SK-N-SH (cell line): ENCODE results near the gene ZNF148. TPM values are rescaled to one million over a fixed set of nuclear protein-coding genes. Genes with fewer than 3 reads are reported as not detected.

Experiments used
- CTCF ChIA-PET: fragments of 300-600, 350-600 bp; formaldehyde crosslinking; extraction: SDS; loops from one replicate; lab custom pipeline; 2021; lab: Yijun Ruan, JAX
- POLR2A ChIA-PET: fragments of 350-600 bp; sonication (Branson Sonifier 250); formaldehyde crosslinking; extraction: SDS; loops from one replicate; lab custom pipeline; 2020; ENCODE audit warnings: antibody characterized with exemption, inconsistent platforms; lab: Yijun Ruan, JAX
- DNase-seq: peaks from one replicate; pipeline ENCODE4 v3.0.0; 2012
- H2AFZ ChIP-seq: fragments of 200-600 bp; sonication (generic); 2 replicates; pipeline ENCODE4 v1.8.1; 2016; ENCODE audit warnings: antibody characterized with exemption, mild to moderate bottlenecking, low read depth
- H3F3A ChIP-seq: fragments of 200-600 bp; sonication (generic); replicated peaks from 2 replicates; pipeline ENCODE3; 2016; ENCODE audit warnings: antibody characterized with exemption, mild to moderate bottlenecking; ENCODE audit not compliant: insufficient read depth
- H3K27ac ChIP-seq, 2 experiments: fragments of 200-500 bp in 1 of 2; fragments of 200-600 bp in 1 of 2; sonication (Bioruptor generic) in 1 of 2; sonication (generic), shearing (Covaris generic) in 1 of 2; 2 replicates each; pipeline versions ENCODE4 v1.5.1 to v1.6.1; 2014 to 2016; ENCODE audit warnings: low read depth in 2 of 2, inconsistent platforms in 1 of 2, low read length in 1 of 2, mild to moderate bottlenecking in 1 of 2, mixed read lengths in 1 of 2
- H3K27me3 ChIP-seq: fragments of 200-600 bp; sonication (generic), shearing (Covaris generic); 2 replicates; pipeline ENCODE4 v1.6.1; 2016; ENCODE audit warnings: mixed run types; ENCODE audit not compliant: insufficient read depth
- H3K36me3 ChIP-seq, 2 experiments: fragments of 200-500 bp in 1 of 2; fragments of 200-600 bp in 1 of 2; sonication (Bioruptor generic) in 1 of 2; sonication (generic) in 1 of 2; replicated peaks in 1 of 2; 2 replicates each; pipeline versions ENCODE3 to v1.5.1; 2014 to 2016; ENCODE audit warnings: low read length in 1 of 2, mild to moderate bottlenecking in 1 of 2; ENCODE audit not compliant: insufficient read depth in 2 of 2, control insufficient read depth in 1 of 2
- H3K4me1 ChIP-seq, 2 experiments: fragments of 200-500 bp in 1 of 2; fragments of 200-600 bp in 1 of 2; sonication (Bioruptor generic) in 1 of 2; sonication (generic), shearing (Covaris generic) in 1 of 2; 2 replicates each; pipeline versions ENCODE4 v1.5.1 to v1.6.1; 2014 to 2016; ENCODE audit warnings: low read depth in 1 of 2, low read length in 1 of 2, mixed run types in 1 of 2; ENCODE audit not compliant: insufficient read depth in 2 of 2, control insufficient read depth in 1 of 2
- H3K4me2 ChIP-seq: fragments of 200-600 bp; sonication (generic), shearing (Covaris generic); 2 replicates; pipeline ENCODE4 v1.6.1; 2017; ENCODE audit warnings: mixed run types
- H3K4me3 ChIP-seq, 2 experiments: fragments of 200-500 bp in 1 of 2; fragments of 200-600 bp in 1 of 2; sonication (Bioruptor generic) in 1 of 2; sonication (generic), shearing (Covaris generic) in 1 of 2; 2 replicates each; pipeline versions ENCODE4 v1.5.1 to v1.8.1; 2014 to 2016; ENCODE audit warnings: low read depth in 2 of 2, inconsistent platforms in 1 of 2, low read length in 1 of 2, mild to moderate bottlenecking in 1 of 2, mixed read lengths in 1 of 2, moderate library complexity in 1 of 2
- H3K79me2 ChIP-seq: fragments of 200-600 bp; sonication (generic); 2 replicates; pipeline ENCODE4 v1.8.1; 2017; ENCODE audit warnings: mild to moderate bottlenecking; ENCODE audit not compliant: insufficient read depth
- H3K9ac ChIP-seq: fragments of 200-600 bp; sonication (generic); 2 replicates; pipeline ENCODE4 v1.6.1; 2017; ENCODE audit warnings: mixed run types
- H3K9me2 ChIP-seq: fragments of 200-600 bp; sonication (generic); 2 replicates; pipeline ENCODE4 v1.6.1; 2017; ENCODE audit warnings: mixed run types
- H3K9me3 ChIP-seq: fragments of 200-600 bp; sonication (generic); 2 replicates; pipeline ENCODE4 v1.6.1; 2017; ENCODE audit warnings: mixed run types, mild to moderate bottlenecking, moderate library complexity
- H4K20me1 ChIP-seq: fragments of 200-600 bp; sonication (generic); 2 replicates; pipeline ENCODE4 v1.6.1; 2017; ENCODE audit warnings: mild to moderate bottlenecking, mixed run types; ENCODE audit not compliant: insufficient read depth
- CHD2 ChIP-seq: fragments of 150-350 bp; IDR thresholded peaks from 2 replicates; pipeline ENCODE4 v1.6.1; 2018; ENCODE audit warnings: low read length; ENCODE audit not compliant: partially characterized antibody
- ELF1 ChIP-seq: IDR thresholded peaks from 2 replicates; pipeline ENCODE4 v1.4.0; 2012
- FOSL2 ChIP-seq: IDR thresholded peaks from 2 replicates; pipeline ENCODE4 v1.4.0; 2012; ENCODE audit warnings: low read depth, mild to moderate bottlenecking, moderate library complexity, borderline replicate concordance
- FOXJ3 ChIP-seq: sonication (generic); formaldehyde crosslinking; IDR thresholded peaks from 2 replicates; pipeline ENCODE4 v1.5.1; 2020; ENCODE audit warnings: mild to moderate bottlenecking, missing genetic modification reagents
- GABPA ChIP-seq: IDR thresholded peaks from 2 replicates; pipeline ENCODE4 v1.4.0; 2012; ENCODE audit warnings: low read depth, mild to moderate bottlenecking
- GATA2 ChIP-seq: sonication (generic); formaldehyde crosslinking; IDR thresholded peaks from 2 replicates; pipeline ENCODE4 v1.5.0; 2020; ENCODE audit warnings: mild to moderate bottlenecking, missing genetic modification reagents
- JUND ChIP-seq: IDR thresholded peaks from 2 replicates; pipeline ENCODE4 v1.4.0; 2012
- MEF2A ChIP-seq: IDR thresholded peaks from 2 replicates; pipeline ENCODE4 v1.4.0; 2012; ENCODE audit warnings: low read depth, borderline replicate concordance
- NFIC ChIP-seq: IDR thresholded peaks from 2 replicates; pipeline ENCODE4 v1.4.0; 2012; ENCODE audit warnings: borderline replicate concordance
- RAD21 ChIP-seq: IDR thresholded peaks from 2 replicates; pipeline ENCODE4 v1.6.1; 2012; ENCODE audit warnings: mild to moderate bottlenecking, low read length
- RCOR1 ChIP-seq: fragments of 150-350 bp; IDR thresholded peaks from 2 replicates; pipeline ENCODE4 v1.6.1; 2017; ENCODE audit warnings: antibody characterized with exemption, low read length
- SMC3 ChIP-seq: IDR thresholded peaks from 2 replicates; pipeline ENCODE4 v1.6.1; 2012; ENCODE audit warnings: low read depth, low read length, improper control_type of control experiment
- YY1 ChIP-seq: IDR thresholded peaks from 2 replicates; pipeline ENCODE4 v1.4.0; 2012; ENCODE audit warnings: low read depth, mild to moderate bottlenecking
- WGBS: methylation state at CpG from one replicate; pipeline ENCODE4 v1.1.6; 2017; ENCODE audit warnings: low lambda C conversion rate; 5-methylcytosine and 5-hydroxymethylcytosine counted together
- polyA plus RNA-seq, 3 experiments: library from polyadenylated mRNA; depleted of rRNA; stranded (reverse); fragments of >200 nt; gene quantifications; 2 replicates each; pipeline ENCODE4 v1.2.3, GENCODE V29; 2012
- TF ChIP-seq, protein P1 (sequence below): IDR thresholded peaks from 2 replicates; pipeline ENCODE4 v1.6.1; 2012; ENCODE audit warnings: mild to moderate bottlenecking, low read depth, low read length, moderate library complexity
- TF ChIP-seq, protein P2 (sequence below): IDR thresholded peaks from 2 replicates; pipeline ENCODE4 v1.4.0; 2012; ENCODE audit warnings: low read depth, borderline replicate concordance
- TF ChIP-seq, protein P3 (sequence below): IDR thresholded peaks from 2 replicates; pipeline ENCODE4 v1.4.0; 2012; ENCODE audit warnings: low read depth, borderline replicate concordance

Gene ZNF148
- polyA plus RNA-seq, 1 of the 3 experiments (the other 2 are of a cell fraction) = 5.1 TPM

DNA sequence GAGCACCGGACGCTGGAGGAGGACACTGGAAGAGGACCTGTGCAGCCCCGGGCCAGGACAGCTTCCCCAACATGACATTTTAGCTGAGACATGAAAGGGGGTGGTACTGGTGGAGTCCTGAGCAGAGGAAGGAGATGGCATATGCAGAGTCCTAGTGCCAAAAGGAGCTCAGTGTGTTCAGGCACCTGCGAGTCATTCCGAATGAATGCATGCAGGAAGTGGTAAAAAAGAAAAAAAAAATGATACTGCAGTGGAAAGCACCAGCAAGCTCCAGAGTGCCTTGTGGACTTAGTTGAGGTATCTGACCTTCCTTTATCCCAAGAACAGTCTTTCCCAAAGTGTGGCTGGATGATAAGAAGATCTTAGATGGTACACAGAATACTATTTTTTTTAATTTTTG lies 6.6 kb upstream of the ZNF148 start (continued):
- TF ChIP-seq SMC3 (no peak), NFIC (no peak), FOXJ3 (CRISPR knock-in tag) (no peak), JUND (peak; percentile 56), GABPA (no peak), MEF2A (no peak), ELF1 (peak; percentile 64; the same call in 1 of the 2 replicates), RCOR1 (no peak), CHD2 (no peak), RAD21 (no peak), YY1 (no peak)
- TF ChIP-seq, protein P1, sequence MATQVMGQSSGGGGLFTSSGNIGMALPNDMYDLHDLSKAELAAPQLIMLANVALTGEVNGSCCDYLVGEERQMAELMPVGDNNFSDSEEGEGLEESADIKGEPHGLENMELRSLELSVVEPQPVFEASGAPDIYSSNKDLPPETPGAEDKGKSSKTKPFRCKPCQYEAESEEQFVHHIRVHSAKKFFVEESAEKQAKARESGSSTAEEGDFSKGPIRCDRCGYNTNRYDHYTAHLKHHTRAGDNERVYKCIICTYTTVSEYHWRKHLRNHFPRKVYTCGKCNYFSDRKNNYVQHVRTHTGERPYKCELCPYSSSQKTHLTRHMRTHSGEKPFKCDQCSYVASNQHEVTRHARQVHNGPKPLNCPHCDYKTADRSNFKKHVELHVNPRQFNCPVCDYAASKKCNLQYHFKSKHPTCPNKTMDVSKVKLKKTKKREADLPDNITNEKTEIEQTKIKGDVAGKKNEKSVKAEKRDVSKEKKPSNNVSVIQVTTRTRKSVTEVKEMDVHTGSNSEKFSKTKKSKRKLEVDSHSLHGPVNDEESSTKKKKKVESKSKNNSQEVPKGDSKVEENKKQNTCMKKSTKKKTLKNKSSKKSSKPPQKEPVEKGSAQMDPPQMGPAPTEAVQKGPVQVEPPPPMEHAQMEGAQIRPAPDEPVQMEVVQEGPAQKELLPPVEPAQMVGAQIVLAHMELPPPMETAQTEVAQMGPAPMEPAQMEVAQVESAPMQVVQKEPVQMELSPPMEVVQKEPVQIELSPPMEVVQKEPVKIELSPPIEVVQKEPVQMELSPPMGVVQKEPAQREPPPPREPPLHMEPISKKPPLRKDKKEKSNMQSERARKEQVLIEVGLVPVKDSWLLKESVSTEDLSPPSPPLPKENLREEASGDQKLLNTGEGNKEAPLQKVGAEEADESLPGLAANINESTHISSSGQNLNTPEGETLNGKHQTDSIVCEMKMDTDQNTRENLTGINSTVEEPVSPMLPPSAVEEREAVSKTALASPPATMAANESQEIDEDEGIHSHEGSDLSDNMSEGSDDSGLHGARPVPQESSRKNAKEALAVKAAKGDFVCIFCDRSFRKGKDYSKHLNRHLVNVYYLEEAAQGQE = no peak
- TF ChIP-seq, protein P2, sequence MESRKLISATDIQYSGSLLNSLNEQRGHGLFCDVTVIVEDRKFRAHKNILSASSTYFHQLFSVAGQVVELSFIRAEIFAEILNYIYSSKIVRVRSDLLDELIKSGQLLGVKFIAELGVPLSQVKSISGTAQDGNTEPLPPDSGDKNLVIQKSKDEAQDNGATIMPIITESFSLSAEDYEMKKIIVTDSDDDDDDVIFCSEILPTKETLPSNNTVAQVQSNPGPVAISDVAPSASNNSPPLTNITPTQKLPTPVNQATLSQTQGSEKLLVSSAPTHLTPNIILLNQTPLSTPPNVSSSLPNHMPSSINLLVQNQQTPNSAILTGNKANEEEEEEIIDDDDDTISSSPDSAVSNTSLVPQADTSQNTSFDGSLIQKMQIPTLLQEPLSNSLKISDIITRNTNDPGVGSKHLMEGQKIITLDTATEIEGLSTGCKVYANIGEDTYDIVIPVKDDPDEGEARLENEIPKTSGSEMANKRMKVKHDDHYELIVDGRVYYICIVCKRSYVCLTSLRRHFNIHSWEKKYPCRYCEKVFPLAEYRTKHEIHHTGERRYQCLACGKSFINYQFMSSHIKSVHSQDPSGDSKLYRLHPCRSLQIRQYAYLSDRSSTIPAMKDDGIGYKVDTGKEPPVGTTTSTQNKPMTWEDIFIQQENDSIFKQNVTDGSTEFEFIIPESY = no peak
- TF ChIP-seq, protein P3, sequence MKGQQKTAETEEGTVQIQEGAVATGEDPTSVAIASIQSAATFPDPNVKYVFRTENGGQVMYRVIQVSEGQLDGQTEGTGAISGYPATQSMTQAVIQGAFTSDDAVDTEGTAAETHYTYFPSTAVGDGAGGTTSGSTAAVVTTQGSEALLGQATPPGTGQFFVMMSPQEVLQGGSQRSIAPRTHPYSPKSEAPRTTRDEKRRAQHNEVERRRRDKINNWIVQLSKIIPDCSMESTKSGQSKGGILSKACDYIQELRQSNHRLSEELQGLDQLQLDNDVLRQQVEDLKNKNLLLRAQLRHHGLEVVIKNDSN = no peak
- TF ChIP-seq, all 33 proteins: peak for 4

DNA sequence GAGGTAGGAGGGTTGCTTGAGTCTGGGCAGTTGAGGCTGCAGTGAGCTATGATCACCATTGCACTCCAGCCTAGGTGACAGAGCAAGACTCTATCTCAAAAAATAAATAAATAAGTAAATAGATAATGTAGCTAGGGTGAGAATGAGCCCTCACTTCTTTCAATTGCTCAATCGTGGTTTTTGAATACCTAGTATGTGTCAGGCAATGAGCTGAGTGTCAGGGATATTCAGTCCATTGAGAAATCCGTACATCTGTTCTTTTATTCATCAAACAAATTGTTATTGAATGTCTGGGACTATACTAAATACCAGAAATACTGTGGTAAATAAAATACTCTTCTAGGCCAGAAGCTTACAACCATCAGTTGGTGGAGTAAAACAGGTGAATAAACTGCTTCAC lies 6.2 kb upstream of the ZNF148 start:
- ChIA-PET CTCF (interaction anchor here (0.8 kb wide), 1 partner anchor 57 kb away, joined by 3 read pairs; no protein-coding TSS in a partner anchor), POLR2A (no interaction called here)
- Histone ChIP-seq H3K4me1 (peaks cover 10 to 13% of the 10 kb centered on the region in 2 experiments; a peak in 3 of 4 replicates), H2AFZ (no peak overlapping the region), H3K79me2 (0 out of 2 replicates have a peak, but pooled peaks cover 1% of the 10 kb centered on the region), H3F3A (peaks cover 5% of the 10 kb centered on the region), H4K20me1 (no peaks in the 10 kb centered on the region), H3K36me3 (no peaks in the 10 kb centered on the region), H3K4me2 (peak overlapping the region; percentile 25; the same call in 1 of the 2 replicates), H3K27ac (peak overlapping the region in 1 of 2 experiments; percentile 33; a peak in 1 of 4 replicates), H3K9me3 (no peaks in the 10 kb centered on the region), H3K4me3 (no peak overlapping the region), H3K9ac (no peak overlapping the region), H3K27me3 (no peaks in the 10 kb centered on the region), H3K9me2 (no peaks in the 10 kb centered on the region)
- no peak for DNase-seq
- WGBS = 77% methylated on average over 2 of the region's 2 CpGs
- TF ChIP-seq GATA2 (CRISPR knock-in tag) (no peak), FOSL2 (no peak)
